ENCODE results near the gene SLC9A8.

DNA sequence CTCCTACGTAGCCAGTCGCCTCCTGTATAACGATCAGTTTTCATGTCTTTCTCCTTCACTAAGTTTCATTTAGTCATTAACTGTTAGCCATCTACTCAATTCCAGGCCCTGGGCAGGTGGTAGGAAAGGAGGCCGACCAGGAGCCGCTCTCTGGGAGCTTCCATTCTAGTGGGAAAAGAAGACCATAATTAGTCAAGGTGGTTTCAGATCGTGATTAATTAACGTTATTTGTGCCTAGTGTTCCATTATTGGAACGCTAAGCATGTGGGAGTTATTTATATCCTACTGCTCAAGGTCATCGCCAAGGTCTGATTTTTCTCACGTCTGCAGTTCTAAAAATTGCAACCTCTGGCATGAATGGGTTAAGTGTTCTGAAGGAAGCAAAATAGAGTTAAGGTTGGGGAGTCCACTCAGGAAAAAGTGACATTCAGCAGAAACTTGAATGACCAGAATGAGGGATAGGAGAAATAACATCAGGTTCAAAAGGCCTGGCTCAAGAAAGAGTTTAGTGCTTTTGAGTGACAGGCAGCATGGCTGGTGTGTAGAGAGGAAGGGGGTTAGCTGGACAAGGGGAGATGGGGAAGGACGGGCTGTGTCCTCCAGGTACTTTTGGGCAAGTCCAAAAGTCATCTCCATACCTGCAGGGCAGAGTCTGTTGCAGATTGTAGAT is 812 bp downstream of the SLC9A8 start:
- TF ChIP-seq, protein P1, sequence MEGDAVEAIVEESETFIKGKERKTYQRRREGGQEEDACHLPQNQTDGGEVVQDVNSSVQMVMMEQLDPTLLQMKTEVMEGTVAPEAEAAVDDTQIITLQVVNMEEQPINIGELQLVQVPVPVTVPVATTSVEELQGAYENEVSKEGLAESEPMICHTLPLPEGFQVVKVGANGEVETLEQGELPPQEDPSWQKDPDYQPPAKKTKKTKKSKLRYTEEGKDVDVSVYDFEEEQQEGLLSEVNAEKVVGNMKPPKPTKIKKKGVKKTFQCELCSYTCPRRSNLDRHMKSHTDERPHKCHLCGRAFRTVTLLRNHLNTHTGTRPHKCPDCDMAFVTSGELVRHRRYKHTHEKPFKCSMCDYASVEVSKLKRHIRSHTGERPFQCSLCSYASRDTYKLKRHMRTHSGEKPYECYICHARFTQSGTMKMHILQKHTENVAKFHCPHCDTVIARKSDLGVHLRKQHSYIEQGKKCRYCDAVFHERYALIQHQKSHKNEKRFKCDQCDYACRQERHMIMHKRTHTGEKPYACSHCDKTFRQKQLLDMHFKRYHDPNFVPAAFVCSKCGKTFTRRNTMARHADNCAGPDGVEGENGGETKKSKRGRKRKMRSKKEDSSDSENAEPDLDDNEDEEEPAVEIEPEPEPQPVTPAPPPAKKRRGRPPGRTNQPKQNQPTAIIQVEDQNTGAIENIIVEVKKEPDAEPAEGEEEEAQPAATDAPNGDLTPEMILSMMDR (IDR thresholded peaks at IDR 0.05): no peak
- TF ChIP-seq EZH2 (IDR thresholded peaks at IDR 0.05): no peak
- TF ChIP-seq EZH2phosphoT487 (IDR thresholded peaks at IDR 0.05): no peak
